ENCODE measurements around the gene CYREN. TPM values are rescaled to one million over a fixed set of nuclear protein-coding genes. Genes with fewer than 3 reads are reported as not detected.

CYREN gene
- total and polyA plus RNA-seq, 2 of the 13 experiments (the other 11 are each of a cell fraction or from before 2014, with no cell fraction given) = 20.7 to 60.7 TPM

DNA sequence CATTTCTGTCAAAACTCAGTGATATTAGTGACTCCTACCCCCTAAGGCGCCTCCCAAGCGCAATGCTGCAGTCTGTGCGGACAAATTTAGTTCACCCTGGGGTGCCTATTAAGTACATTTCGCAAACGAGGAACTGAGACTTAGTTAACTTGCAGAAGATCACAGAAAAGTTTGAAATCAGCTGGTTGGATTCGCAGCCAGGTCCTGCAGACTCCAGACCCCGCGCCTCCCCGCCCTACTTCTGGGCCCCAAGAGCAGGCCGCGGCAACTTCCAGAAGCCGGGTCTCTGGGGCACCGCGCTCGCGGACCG is 588 bp downstream of the CYREN start:
- Histone ChIP-seq H3K79me2 (ENCODE audit: insufficient read depth, low read length) (peaks cover 53% of the 10 kb centered on the region), H4K20me1 (ENCODE audit: insufficient read depth, low read length) (peaks cover 15% of the 10 kb centered on the region; the same call in 1 of the 2 replicates), H3K9me3 (ENCODE audit: low read length) (no peaks in the 10 kb centered on the region), H3K4me3 (replicated peaks in 1 of 3; ENCODE audit: insufficient read depth in 1 of 3, low read depth in 2 of 3, low read length in 3 of 3) (peak overlapping the region; percentile 91 to 97 (median 95)), H3K4me1 (ENCODE audit: insufficient read depth, low read length) (peaks cover 41% of the 10 kb centered on the region), H3K27me3 (ENCODE audit: control insufficient read depth in 1 of 2, insufficient read depth in 2 of 2, low read length in 2 of 2) (no peaks in the 10 kb centered on the region; a peak in 1 of 5 replicates), H3K36me3 (replicated peaks in 1 of 2; ENCODE audit: control insufficient read depth in 1 of 2, insufficient read depth in 2 of 2, low read length in 2 of 2) (peaks cover 4 to 41% of the 10 kb centered on the region in 2 experiments; a peak in 4 of 5 replicates), H3K9ac (ENCODE audit: insufficient read depth, low read depth, low read length) (peak overlapping the region; percentile 98), H3K4me2 (ENCODE audit: low read depth, low read length) (peak overlapping the region; percentile 99), H2AFZ (ENCODE audit: low read length) (no peak overlapping the region), H3K27ac (ENCODE audit: extremely low read length, insufficient read depth, low read length) (peak overlapping the region; percentile 87)
- ATAC-seq = no peak
- FAIRE-seq = no peak
- BruUV-seq (replicated peaks) = no TSS peak
- in situ Hi-C loops (cut with HindIII; ENCODE audit: extremely low pct_ligation_motif_present, low pct_unique_long_range_greater_than_20kb) = loop anchor here (5.0 kb wide), 1 partner anchor 178 kb away; no protein-coding TSS in a partner anchor
- WGBS (ENCODE audit: low lambda C conversion rate) = 0% methylated on average over 6 of the region's 17 CpGs
- POLR2A ChIA-PET = interaction anchor here (1.0 to 4.4 kb wide), 7 partner anchors 22 to 277 kb away, joined by 3 to 30 read pairs (median 7); partner anchors contain the start of genes AGBL3, TMEM140 and WDR91
- intact Hi-C loops (cut with micrococcal nuclease; ENCODE audit: unreplicated experiment) = loop anchor here (2.0 to 5.0 kb wide), 3 partner anchors 15 to 278 kb away; partner anchors contain the start of gene AGBL3
- no peak for DNase-seq (ENCODE audit: low spot score)
- CTCF ChIA-PET (ENCODE audit: low intra/inter-chr PET ratio, low total read pairs) = interaction anchor here (2.4 kb wide), 1 partner anchor 183 kb away, joined by 11 read pairs; the partner anchor contains the start of gene AGBL3
- TF ChIP-seq, protein P1, sequence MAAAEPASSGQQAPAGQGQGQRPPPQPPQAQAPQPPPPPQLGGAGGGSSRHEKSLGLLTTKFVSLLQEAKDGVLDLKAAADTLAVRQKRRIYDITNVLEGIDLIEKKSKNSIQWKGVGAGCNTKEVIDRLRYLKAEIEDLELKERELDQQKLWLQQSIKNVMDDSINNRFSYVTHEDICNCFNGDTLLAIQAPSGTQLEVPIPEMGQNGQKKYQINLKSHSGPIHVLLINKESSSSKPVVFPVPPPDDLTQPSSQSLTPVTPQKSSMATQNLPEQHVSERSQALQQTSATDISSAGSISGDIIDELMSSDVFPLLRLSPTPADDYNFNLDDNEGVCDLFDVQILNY (CRISPR knock-in tag; conservative IDR thresholded peaks at IDR 0.05) = no peak
- TF ChIP-seq ZNF850 (CRISPR knock-in tag; conservative IDR thresholded peaks at IDR 0.05) = peak; percentile 44; the same call in 1 of the 2 replicates
- no peak for TF ChIP-seq PTBP1 (IDR thresholded peaks at IDR 0.05; ENCODE audit: low read depth, low read length, poor library complexity, severe bottlenecking)
- TF ChIP-seq ZFP41 (CRISPR knock-in tag; IDR thresholded peaks at IDR 0.05; ENCODE audit: borderline replicate concordance) = no peak
- TF ChIP-seq ZNF329 (CRISPR knock-in tag; IDR thresholded peaks at IDR 0.05; ENCODE audit: low read depth) = peak; percentile 10; the same call in 1 of the 2 replicates
- TF ChIP-seq ZNF33A (CRISPR knock-in tag; IDR thresholded peaks at IDR 0.05; ENCODE audit: borderline replicate concordance) = 0 out of 2 replicates have a peak, but pooled peaks have one; percentile 8
- TF ChIP-seq ZNF605 (CRISPR knock-in tag; IDR thresholded peaks at IDR 0.05) = peak; percentile 6; the same call in 1 of the 2 replicates
- TF ChIP-seq, protein P2, sequence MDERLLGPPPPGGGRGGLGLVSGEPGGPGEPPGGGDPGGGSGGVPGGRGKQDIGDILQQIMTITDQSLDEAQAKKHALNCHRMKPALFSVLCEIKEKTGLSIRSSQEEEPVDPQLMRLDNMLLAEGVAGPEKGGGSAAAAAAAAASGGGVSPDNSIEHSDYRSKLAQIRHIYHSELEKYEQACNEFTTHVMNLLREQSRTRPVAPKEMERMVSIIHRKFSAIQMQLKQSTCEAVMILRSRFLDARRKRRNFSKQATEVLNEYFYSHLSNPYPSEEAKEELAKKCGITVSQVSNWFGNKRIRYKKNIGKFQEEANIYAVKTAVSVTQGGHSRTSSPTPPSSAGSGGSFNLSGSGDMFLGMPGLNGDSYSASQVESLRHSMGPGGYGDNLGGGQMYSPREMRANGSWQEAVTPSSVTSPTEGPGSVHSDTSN (CRISPR knock-in tag; IDR thresholded peaks at IDR 0.05) = no peak
- TF ChIP-seq, protein P3, sequence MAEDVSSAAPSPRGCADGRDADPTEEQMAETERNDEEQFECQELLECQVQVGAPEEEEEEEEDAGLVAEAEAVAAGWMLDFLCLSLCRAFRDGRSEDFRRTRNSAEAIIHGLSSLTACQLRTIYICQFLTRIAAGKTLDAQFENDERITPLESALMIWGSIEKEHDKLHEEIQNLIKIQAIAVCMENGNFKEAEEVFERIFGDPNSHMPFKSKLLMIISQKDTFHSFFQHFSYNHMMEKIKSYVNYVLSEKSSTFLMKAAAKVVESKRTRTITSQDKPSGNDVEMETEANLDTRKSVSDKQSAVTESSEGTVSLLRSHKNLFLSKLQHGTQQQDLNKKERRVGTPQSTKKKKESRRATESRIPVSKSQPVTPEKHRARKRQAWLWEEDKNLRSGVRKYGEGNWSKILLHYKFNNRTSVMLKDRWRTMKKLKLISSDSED (CRISPR knock-in tag; IDR thresholded peaks at IDR 0.05) = peak; percentile 29; the same call in 1 of the 2 replicates
- TF ChIP-seq SMAD9 (CRISPR knock-in tag; IDR thresholded peaks at IDR 0.05) = 0 out of 2 replicates have a peak, but pooled peaks have one; percentile 6
- TF ChIP-seq, protein P4, sequence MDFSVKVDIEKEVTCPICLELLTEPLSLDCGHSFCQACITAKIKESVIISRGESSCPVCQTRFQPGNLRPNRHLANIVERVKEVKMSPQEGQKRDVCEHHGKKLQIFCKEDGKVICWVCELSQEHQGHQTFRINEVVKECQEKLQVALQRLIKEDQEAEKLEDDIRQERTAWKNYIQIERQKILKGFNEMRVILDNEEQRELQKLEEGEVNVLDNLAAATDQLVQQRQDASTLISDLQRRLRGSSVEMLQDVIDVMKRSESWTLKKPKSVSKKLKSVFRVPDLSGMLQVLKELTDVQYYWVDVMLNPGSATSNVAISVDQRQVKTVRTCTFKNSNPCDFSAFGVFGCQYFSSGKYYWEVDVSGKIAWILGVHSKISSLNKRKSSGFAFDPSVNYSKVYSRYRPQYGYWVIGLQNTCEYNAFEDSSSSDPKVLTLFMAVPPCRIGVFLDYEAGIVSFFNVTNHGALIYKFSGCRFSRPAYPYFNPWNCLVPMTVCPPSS (IDR thresholded peaks at IDR 0.05) = no peak
- TF ChIP-seq ZNF547 (CRISPR knock-in tag; IDR thresholded peaks at IDR 0.05) = 0 out of 2 replicates have a peak, but pooled peaks have one; percentile 4
- TF ChIP-seq, protein P5, sequence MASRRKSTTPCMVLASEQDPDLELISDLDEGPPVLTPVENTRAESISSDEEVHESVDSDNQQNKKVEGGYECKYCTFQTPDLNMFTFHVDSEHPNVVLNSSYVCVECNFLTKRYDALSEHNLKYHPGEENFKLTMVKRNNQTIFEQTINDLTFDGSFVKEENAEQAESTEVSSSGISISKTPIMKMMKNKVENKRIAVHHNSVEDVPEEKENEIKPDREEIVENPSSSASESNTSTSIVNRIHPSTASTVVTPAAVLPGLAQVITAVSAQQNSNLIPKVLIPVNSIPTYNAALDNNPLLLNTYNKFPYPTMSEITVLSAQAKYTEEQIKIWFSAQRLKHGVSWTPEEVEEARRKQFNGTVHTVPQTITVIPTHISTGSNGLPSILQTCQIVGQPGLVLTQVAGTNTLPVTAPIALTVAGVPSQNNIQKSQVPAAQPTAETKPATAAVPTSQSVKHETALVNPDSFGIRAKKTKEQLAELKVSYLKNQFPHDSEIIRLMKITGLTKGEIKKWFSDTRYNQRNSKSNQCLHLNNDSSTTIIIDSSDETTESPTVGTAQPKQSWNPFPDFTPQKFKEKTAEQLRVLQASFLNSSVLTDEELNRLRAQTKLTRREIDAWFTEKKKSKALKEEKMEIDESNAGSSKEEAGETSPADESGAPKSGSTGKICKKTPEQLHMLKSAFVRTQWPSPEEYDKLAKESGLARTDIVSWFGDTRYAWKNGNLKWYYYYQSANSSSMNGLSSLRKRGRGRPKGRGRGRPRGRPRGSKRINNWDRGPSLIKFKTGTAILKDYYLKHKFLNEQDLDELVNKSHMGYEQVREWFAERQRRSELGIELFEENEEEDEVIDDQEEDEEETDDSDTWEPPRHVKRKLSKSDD (CRISPR knock-in tag; IDR thresholded peaks at IDR 0.05; ENCODE audit: low read depth) = no peak
- 0 out of 2 replicates have a peak, but pooled peaks have one; percentile 9 for TF ChIP-seq MAFG (CRISPR knock-in tag; IDR thresholded peaks at IDR 0.05)
- 0 out of 2 replicates have a peak, but pooled peaks have one; percentile 33 for TF ChIP-seq MIXL1 (CRISPR knock-in tag; IDR thresholded peaks at IDR 0.05)
- TF ChIP-seq KLF16 (CRISPR knock-in tag; IDR thresholded peaks at IDR 0.05) = 0 out of 4 replicates have a peak, but pooled peaks of 1 of the 2 experiments have one; percentile 5
- TF ChIP-seq ZNF746 (CRISPR knock-in tag; IDR thresholded peaks at IDR 0.05) = peak; percentile 52; the same call in 1 of the 2 replicates
